ENCODE measurements around the gene OR14C36.

DNA sequence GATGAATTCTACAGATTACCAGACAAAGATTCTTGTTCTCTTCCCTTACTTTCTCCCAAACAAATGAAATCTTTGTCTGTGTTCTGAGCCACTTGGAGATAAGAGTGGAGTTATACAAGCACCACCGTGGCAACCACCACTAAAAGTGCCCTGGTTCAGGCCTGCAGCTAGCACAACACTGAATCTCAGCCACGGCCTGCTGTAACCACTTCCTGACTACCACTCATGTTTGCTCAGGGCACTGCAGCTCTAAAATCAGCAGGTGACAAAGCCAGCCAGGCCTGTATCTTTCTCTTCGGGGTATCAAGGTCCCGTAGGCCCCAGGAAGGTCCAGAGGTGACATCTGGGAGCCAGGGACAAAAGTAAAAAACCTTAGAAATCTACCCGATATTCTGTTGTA, 23.8 kb downstream of the OR14C36 start:
- no peak for TF ChIP-seq EZH2 (IDR thresholded peaks at IDR 0.05; ENCODE audit: low read length)
- TF ChIP-seq, protein P1, sequence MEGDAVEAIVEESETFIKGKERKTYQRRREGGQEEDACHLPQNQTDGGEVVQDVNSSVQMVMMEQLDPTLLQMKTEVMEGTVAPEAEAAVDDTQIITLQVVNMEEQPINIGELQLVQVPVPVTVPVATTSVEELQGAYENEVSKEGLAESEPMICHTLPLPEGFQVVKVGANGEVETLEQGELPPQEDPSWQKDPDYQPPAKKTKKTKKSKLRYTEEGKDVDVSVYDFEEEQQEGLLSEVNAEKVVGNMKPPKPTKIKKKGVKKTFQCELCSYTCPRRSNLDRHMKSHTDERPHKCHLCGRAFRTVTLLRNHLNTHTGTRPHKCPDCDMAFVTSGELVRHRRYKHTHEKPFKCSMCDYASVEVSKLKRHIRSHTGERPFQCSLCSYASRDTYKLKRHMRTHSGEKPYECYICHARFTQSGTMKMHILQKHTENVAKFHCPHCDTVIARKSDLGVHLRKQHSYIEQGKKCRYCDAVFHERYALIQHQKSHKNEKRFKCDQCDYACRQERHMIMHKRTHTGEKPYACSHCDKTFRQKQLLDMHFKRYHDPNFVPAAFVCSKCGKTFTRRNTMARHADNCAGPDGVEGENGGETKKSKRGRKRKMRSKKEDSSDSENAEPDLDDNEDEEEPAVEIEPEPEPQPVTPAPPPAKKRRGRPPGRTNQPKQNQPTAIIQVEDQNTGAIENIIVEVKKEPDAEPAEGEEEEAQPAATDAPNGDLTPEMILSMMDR (optimal IDR thresholded peaks at IDR 0.05 in 1 of 3, IDR thresholded peaks at IDR 0.05 in 1 of 3, conservative IDR thresholded peaks at IDR 0.05 in 1 of 3; ENCODE audit: extremely low read depth in 1 of 3, insufficient read depth in 2 of 3, low read length in 3 of 3), result no peak
